ENCODE results near the gene SNN. TPM values are rescaled to one million over a fixed set of nuclear protein-coding genes. Genes with fewer than 3 reads are reported as not detected.

SNN gene
- total RNA-seq, 1 experiment from 2014 or later, result 65.2 TPM

- no peak for ATAC-seq
- Mint-ChIP-seq H3K4me1 (peaks cover 13% of the 10 kb centered on the region), H3K27ac (no peak overlapping the region), H3K4me3 (no peak overlapping the region), H3K36me3 (no peaks in the 10 kb centered on the region), H3K9me3 (peaks cover 9% of the 10 kb centered on the region), H3K27me3 (ENCODE audit: low read depth) (peaks cover 30% of the 10 kb centered on the region)
- TF ChIP-seq ATF6 (CRISPR knock-in tag; IDR thresholded peaks at IDR 0.05) (no peak), HMGA2 (CRISPR knock-in tag; IDR thresholded peaks at IDR 0.05) (no peak), ZBTB21 (CRISPR knock-in tag; IDR thresholded peaks at IDR 0.05; ENCODE audit: borderline replicate concordance) (no peak), GTF2I (CRISPR knock-in tag; conservative IDR thresholded peaks at IDR 0.05) (no peak), ZBTB43 (CRISPR knock-in tag; IDR thresholded peaks at IDR 0.05) (no peak), E2F5 (CRISPR knock-in tag; IDR thresholded peaks at IDR 0.05) (no peak)
- POLR2A ChIA-PET, result no interaction called here
- DNase-seq (ENCODE audit: low spot score), result no peak
- CTCF ChIA-PET, result no interaction called here
Observed at GRCh38 chr16:11620243-11621003, 47.8 kb upstream of the SNN start.

GRCh38 chr16:11621539-11621919, 46.7 kb upstream of the SNN start:
- H3K9me3 Mint-ChIP-seq, result peaks cover 9% of the 10 kb centered on the region
- DNase-seq (ENCODE audit: low spot score) (no peak), ATAC-seq (no peak)
- peaks cover 8% of the 10 kb centered on the region for H3K4me1 Mint-ChIP-seq
- TF ChIP-seq CTCF (IDR thresholded peaks at IDR 0.05) (no peak), ARID4B (CRISPR knock-in tag; IDR thresholded peaks at IDR 0.05; ENCODE audit: borderline replicate concordance) (no peak)
- H3K4me3 Mint-ChIP-seq, result no peak overlapping the region
- no peaks in the 10 kb centered on the region for H3K36me3 Mint-ChIP-seq
- no peak overlapping the region for H3K27ac Mint-ChIP-seq
- CTCF ChIA-PET, result interaction anchor here (1.0 to 1.6 kb wide), 3 partner anchors 15 to 39 kb away, joined by 3 to 7 read pairs (median 3); no protein-coding TSS in a partner anchor
- POLR2A ChIA-PET, result no interaction called here
- peaks cover 26% of the 10 kb centered on the region for H3K27me3 Mint-ChIP-seq (ENCODE audit: low read depth)

- Mint-ChIP-seq H3K27me3 (ENCODE audit: low read depth) (peaks cover 21% of the 10 kb centered on the region), H3K4me1 (peaks cover 8% of the 10 kb centered on the region), H3K27ac (no peak overlapping the region), H3K9me3 (peaks cover 9% of the 10 kb centered on the region), H3K4me3 (no peak overlapping the region), H3K36me3 (no peaks in the 10 kb centered on the region)
- ChIA-PET CTCF (interaction anchor here (1.0 to 1.6 kb wide), 5 partner anchors 14 to 90 kb away, joined by 3 to 7 read pairs (median 4); no protein-coding TSS in a partner anchor), POLR2A (no interaction called here)
- ATAC-seq (no peak; the same call in 1 of the 2 replicates), DNase-seq (ENCODE audit: low spot score) (no peak)
- TF ChIP-seq ZBTB21 (CRISPR knock-in tag; IDR thresholded peaks at IDR 0.05; ENCODE audit: borderline replicate concordance) (no peak), ATF2 (CRISPR knock-in tag; IDR thresholded peaks at IDR 0.05; ENCODE audit: borderline replicate concordance, low read depth) (no peak), ATF1 (CRISPR knock-in tag; IDR thresholded peaks at IDR 0.05) (no peak), ESRRA (CRISPR knock-in tag; IDR thresholded peaks at IDR 0.05; ENCODE audit: borderline replicate concordance) (no peak), IRF2 (CRISPR knock-in tag; IDR thresholded peaks at IDR 0.05; ENCODE audit: borderline replicate concordance, low read depth) (no peak), JAZF1 (CRISPR knock-in tag; IDR thresholded peaks at IDR 0.05) (no peak), NFYB (CRISPR knock-in tag; conservative IDR thresholded peaks at IDR 0.05; ENCODE audit: low read depth) (no peak)
Observed at GRCh38 chr16:11621920-11622651, 46.2 kb upstream of the SNN start.
